AG09319 (cell line): ENCODE data around the gene DIAPH2.

Experiments
- DNase-seq: peaks from one replicate; pipeline ENCODE4 v3.0.0-alpha.2; 2010; ENCODE audit warnings: low read depth; ENCODE audit errors: extremely low read depth
- CTCF ChIP-seq: IDR thresholded peaks from 2 replicates; pipeline ENCODE4 v1.5.1; 2011; ENCODE audit warnings: low read depth, mild to moderate bottlenecking, inconsistent platforms, low read length, moderate library complexity

DIAPH2 gene

GRCh38 chrX:97616883-97617530, 932.4 kb downstream of the DIAPH2 start:
- TF ChIP-seq CTCF = no peak
- no peak for DNase-seq

- TF ChIP-seq CTCF = no peak
- DNase-seq = no peak
These were observed 934.9 kb downstream of the DIAPH2 start for GRCh38 chrX:97619499-97619898.

- no peak for DNase-seq
- TF ChIP-seq CTCF = no peak
These were observed 937.5 kb downstream of the DIAPH2 start for GRCh38 chrX:97622111-97622510.

- TF ChIP-seq CTCF = no peak
These were observed 943.7 kb downstream of the DIAPH2 start for GRCh38 chrX:97628326-97628725.

GRCh38 chrX:97628807-97629596, 944.4 kb downstream of the DIAPH2 start:
- TF ChIP-seq CTCF = no peak
- DNase-seq = no peak

More at GRCh38 chrX:97628326-97628725, 943.7 kb downstream of the DIAPH2 start:
- DNase-seq = no peak

DNA sequence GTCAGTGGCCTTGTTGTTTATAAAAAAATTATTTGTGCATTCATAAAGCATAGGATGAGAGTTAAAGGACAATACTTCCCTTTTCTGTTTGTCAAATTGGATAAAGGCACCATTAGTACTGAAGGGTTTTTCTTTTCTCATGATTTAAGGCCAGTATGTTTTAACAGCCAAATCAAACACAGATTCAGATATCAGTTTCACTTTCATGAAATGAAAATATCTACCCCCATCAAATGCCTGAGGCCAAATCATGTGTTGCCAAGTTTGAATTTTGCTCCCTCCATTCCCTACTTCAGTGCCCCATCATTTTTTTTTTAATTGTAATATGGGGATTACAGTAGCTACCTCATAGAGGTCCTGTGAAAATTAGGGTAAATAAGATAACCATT, 944.9 kb downstream of the DIAPH2 start:
- no peak for DNase-seq
- TF ChIP-seq CTCF = no peak

DNA sequence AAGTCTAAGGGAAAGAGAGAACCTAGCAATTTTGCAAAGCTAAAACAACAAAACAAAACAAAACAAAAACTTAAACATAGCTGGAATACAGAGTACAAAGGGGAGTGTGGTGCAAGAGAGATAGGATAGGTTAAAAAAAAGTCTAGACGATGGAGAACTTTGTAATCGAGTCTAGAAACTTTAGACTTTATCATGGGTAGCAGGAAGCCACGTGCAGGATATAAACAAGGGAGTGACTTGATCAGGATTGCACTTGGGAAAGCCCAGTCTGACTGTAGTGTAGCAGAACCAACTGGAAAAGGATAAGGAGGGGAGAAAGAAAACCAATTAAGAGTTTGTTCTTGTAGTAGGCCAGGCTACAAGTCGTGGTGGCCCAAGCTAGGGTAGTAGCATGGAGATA, 949.2 kb downstream of the DIAPH2 start:
- TF ChIP-seq CTCF = no peak
- no peak for DNase-seq
